DMS 273 (cell line): ENCODE results near the gene TMEM178B.

Experiments
- DNase-seq: peaks from one replicate; lab custom pipeline; 2025; ENCODE audit not compliant: unreplicated experiment; lab: John Stamatoyannopoulos, UW

The TMEM178B gene

DNA sequence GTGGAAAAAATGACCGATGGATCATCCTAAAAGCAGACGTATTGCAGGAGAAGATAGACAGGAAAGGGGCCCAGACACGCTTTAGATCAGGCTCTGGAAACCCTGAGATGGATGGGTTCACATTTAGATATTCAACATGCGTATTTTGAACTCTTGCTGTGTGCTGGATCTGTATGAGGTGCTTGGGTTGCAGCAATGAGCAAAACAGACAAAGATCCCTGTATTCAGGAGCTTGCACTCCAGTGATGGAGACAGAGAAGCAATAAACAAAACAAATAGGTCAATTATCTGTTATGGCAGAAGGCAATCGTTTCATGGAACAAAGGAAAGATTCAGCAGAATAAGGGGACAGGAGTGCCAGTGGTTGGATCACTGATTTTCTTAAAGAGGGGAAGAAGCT is 275.5 kb downstream of the TMEM178B start:
- DNase-seq = no peak

DNA sequence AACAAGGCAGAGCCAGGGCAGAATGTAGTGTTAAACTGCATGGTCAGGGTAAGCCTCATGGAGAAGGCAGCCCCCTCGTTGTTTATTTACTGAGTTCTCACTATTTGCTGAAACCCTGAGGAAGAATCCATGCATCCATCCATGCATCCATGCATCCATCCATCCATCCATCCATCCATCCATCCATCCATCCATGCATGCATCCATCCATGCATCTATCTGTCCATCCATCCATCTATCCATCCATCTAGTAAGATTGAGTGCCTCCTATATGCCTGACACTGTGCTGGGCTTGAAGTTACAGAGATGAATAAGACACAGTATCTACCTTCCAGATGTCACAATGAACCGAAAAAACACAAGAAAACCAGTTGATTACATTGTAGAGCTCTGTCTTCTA is 275.9 kb downstream of the TMEM178B start:
- DNase-seq = no peak

DNA sequence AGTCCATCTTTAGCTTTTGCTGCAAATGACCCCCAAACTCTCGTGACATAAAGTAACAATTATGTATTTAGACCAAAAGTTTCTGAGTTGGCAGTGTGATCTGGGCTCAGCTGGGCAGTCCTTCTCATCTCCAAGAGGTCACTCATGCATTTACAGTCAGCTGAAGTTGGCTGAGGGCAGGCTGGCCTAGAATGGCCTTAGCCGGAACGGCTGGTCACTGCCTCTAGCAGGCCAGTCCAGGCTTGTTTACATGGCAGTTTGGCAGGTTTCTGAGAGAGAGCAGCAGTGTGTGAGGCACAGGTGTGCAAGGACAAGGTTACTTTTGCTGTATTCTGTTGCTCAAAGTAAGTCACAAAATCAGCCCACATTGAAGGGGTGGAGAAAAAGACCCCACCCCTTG is 277.3 kb downstream of the TMEM178B start:
- DNase-seq = no peak

DNA sequence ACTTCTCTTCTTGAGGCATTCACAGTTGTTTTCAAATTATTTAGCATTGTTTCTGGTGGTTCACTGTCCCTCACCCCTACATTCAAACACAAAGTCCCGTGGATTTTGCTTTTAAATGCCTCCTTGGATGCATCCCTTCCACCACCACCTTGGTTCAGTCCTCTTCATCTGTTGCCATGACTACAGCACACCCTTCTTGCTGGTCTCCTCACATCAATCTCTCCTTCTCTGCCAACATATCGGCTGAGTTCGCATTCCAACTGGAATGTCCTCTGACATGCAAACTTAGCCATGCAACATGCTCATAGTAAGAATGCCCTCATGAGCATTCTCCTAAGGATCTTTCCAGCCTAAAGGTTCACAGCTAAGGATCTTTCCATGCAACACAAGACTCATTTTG is 279.1 kb downstream of the TMEM178B start:
- DNase-seq = no peak

DNA sequence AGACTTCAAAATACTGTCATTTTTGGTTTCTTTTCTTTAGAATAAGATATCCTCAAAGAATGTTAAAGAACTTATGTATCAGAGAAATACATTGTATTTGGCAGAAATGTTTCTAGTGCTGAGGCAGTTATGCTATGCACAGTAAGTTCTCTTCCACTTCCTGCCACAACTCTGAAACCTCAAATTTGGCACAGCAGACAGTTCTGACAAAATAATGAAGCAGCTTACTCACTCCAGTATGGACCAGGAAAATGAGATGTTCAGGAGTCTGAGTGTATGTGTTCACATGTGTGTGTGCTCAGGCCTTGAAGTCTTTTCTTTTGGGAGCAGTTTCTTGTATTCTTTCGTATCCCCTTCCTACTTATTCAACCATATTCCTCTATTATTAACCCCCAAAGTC is 280.4 kb downstream of the TMEM178B start:
- no peak for DNase-seq

DNA sequence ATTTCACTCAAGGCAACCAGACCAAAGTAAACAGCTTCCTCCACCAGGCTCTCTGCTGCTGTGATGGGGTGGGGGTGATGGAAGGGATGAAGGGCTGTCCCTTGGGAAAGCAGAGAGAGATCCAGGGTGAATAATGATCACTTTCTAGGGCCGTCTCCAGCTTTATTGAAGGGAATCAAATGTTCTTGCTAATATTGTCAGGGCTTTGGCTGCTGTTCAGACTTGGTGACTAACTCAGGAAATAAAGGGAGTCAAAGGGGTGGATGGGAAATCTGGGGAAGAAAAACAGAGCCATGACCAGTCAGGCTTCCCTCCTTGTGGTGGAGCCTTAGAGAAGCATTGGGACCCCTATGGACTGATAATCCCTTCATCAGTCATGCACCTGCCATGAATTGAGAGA is 281.2 kb downstream of the TMEM178B start:
- DNase-seq = no peak

DNA sequence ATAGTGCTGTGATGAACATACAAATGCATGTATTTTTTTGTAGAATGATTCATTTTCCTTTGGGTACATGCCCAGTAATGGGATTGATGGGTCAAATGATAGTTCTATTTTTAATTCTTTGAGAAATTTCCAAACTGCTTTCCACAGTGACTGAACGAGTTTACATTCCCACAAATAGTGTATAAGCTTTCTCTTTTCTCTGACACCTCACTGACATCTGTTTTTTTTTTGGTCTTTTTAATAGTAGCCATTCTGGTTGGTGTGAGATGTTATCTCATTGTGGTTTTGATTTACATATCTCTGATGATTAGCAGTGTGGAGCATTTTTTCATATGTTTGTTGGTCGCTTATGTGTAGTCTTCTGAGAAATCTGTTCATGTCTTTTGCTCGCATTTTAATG is 282.3 kb downstream of the TMEM178B start:
- DNase-seq = no peak

DNA sequence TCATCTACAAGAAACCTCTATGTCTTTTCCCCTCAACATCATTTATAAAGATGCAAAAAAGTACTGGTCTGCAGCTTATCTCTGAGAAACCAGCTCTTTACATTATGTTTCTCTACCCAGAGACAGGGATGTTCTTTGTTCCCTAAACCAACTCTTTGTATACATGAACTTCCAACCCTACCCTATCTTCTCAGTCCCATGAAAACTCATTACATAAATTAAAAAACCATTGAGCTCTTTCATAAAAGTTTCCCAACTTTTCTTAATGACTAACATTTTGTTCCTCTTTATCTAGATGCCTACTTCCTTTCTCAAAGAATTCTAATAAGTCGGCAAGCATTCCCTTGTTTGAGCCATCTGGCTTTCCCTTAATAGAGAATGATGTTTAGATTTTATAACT is 284.5 kb downstream of the TMEM178B start:
- no peak for DNase-seq

DNA sequence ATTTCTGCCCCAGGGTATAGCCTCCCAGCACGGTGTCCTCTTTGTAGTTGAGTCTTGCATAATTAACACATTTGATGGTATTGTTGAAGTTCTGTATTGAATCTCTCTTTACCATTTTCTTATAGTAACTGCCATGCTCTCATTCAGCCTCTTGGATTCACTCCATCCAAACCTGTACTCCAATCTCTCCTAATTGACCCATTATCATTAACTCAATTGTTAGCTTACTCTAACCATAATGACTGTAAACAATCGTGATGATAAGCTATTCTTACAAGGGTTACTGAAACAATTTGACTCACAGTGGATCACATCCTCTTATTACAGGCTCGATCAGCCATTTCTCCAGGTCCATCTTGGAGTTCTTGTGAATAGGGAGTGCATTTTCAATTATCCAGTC is 285.4 kb downstream of the TMEM178B start:
- DNase-seq = no peak

DNA sequence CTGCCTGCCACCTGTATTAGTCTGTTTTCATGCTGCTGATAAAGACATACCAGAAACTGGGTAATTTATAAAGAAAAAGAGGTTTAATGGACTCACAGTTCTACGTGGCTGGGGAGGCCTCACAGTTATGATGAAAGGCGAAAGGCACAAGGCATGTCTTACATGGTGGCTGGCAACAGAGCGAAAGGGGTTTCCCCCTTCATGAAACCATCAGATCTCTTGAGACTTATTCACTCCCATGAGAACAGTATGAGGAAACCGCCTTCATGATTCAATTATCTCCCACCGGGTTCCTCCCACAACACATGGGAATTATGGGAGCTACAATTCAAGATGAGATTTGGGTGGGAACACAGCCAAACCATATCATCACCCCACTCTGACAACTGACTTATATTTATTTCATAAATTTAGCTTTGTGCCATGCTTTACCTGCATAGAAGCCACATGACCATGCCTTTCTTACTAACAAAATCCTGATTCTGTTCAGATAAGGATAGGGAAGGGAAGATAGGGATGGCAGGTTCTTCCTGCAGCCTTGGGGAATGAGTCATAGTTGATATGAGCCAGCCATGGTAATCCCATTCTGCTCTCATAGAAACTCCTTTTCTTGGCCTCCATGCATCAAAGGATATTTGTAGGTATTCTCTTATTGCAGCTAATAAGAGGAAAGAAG is 286.0 kb downstream of the TMEM178B start:
- DNase-seq = no peak

DNA sequence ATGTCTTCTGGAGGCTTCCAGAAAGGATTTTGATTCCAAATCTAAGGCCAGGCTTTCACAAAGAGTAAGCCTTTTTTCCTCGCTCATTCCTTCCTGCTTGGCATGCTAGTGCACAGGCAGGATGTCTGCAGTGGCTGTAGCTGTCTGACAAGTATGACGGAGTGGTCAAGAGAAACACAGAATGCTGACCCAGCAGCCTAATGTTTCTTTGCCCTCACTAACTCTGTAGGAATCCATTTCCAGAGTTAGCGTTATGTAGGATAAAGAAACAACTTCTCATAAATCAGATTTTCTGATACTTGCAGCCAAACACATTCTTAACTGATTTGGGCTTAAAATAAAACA is 286.5 kb downstream of the TMEM178B start:
- DNase-seq = no peak

DNA sequence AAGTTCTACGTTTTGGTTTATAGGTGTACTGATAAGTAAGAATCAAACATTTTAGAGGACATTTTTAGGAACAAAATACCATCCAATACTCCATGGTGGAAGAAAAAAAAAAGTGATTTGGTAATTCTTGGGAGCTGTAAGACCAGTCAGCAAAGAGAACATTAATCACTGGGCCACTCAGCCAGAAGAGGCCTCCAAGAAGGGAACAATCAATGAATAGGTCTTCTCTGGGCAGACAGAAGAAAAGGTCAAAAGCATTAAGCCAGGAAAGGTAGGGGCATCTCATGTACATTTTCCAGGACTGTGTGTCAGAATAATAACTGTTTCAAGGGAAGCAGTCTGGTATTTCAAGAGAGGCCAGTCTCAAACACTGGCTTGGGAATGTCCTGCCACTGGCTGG is 286.9 kb downstream of the TMEM178B start:
- no peak for DNase-seq

DNA sequence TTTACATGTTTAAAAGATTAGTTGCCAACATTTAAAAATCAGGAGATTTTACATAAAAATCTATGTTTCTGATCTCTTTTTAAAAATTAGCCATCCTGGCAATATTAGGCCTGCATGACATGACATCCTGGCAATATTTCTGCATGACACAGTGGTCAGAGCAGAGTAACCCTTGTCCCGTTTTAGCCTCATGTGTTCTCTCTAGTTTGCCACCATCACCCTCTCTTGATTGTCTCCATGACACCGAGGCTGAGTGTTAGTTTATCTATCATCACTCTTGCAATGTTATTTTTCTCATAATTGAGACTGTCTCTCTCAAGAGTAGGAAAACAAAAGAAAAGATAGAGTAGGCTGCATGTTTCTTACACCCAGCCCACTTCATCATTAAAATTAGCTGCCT is 287.6 kb downstream of the TMEM178B start:
- no peak for DNase-seq

DNA sequence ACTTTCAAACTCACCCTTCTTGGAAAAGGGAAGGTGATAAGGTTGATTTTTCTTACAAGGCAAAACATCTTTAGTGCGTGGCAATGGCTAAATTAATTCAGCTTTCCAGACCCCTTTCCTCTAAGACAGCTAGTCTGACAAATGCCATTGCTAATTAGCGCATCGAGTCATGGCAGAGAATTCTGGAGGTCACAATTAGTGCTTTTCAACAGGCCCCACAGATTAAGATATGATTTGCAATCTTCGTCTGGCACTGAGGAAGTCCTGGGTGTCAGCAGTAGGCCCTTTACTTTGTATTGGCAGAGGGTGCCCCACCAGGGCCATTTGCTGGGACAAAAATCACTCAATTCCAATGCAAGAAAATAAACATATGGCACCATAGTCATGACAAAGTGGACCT is 288.1 kb downstream of the TMEM178B start:
- no peak for DNase-seq

DNA sequence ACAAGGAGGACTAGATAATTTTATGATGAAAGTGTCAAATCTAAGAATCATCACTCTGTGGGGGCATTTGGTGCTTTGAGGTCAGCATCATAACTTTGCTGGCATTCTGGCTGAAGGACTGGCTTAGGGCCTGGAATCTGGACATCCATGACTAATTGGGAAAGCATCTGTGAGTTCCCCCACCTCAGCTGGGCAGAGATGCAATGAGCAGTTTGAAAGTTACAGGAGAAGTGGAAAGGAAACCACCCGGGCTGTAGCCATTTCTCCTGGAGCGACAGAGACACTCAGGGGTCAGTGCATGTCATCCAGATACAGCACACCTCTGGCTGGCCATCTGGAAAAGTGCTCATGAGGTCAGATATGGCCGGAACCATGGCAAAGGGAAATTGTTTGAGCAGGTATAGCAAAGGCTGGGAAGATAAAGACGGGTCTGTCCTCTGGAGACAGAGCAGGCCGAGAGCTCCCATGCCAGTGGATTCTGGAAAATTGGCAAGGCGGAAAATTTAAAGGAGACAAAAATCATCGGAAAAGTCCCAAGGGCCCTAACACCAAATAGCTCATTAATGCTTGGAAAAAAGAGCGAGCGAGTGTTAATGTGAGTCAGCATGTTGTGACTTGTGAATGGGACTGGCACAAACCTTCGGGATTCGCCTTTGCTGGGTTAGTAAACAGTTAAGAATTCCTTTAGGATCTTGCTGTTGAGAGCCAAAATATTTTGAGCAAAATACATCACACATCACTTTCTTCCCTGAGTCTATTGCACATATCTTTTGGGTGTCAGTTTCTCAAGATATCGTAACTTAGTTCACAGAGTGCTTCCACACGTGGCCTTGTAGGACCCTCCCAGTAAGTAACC is 288.9 kb downstream of the TMEM178B start:
- DNase-seq = no peak

DNA sequence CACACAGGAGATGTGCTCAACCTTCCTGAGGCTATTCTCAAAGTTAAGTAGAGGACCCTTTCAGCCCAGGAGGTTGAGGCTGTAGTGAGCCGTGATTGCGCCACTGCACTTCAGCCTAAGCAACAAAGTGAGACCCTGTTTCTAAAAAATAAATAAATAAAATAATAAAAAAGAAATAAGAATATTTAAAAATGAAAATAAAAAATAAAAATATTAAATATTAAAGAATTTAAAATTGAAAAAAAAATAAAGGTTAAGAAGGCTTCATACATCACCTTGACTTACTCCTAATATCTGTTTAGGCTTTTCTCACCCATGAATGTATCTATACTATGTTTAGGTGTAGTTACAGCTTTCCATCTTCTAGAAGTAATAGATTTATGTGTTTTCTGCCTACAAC is 289.9 kb downstream of the TMEM178B start:
- DNase-seq = no peak

DNA sequence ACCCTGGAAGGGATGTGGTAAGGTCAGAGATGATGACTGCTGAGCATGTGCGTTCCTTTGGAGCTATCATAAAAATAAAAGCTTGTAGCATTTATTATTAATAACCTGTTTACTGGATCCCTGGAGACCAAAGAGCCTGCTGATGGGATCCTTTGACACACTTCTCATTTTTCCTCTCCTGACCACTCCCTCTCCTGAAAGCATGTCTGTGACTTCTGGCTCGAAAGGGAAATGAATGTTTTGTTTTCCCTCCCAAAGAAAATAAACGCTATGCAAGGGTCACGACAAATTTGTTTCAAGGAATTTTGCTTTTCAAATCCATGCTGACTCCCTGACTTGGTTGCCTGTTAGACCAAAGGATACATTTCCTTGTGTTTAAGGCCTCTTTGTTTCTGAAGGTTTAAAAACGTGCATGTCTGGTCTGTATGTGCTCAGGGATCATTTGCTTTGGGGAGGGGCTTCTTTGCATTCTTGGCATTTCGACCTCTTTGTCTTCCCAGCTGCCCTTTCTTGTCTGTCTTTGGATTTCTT is 292.3 kb downstream of the TMEM178B start:
- DNase-seq = no peak

DNA sequence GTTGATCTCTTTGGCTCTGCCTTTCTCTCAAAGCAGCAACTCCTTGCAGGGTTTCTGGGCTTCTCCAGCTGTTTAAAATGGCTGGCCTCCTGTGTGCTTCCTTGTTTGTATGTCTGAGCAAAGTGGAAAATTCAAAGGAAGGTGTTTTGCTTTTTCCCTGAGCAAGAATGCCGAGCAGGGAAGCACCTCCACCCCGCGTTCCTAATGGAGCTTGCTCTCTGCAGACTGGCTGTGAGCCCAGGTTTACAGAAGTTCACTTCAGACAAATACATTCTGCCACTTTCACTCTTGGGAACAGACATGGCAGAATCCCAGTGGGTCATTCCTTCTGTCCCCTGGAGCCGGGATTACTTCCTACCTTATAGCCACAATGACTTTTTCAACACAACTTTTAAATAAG is 295.6 kb downstream of the TMEM178B start:
- DNase-seq = peak; percentile 52

DNA sequence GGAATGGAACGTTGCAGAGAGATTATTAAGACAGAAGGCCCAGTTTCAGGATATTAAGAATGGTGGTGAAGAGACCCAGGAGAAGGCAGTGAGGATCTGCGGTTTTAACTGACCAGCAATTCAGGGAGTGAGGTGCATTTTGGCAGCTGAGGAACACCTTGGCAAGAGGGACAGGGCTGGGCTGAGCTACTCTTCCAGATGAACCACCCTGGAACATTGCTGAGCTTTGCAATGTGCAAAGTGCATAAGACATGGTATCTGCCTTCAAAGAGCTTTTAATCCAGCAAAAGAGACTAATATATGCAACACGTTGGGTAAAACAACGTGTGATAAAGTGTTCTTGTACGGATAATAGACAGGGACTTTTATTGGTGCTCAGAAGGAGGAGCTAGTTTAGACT is 296.3 kb downstream of the TMEM178B start:
- no peak for DNase-seq

DNA sequence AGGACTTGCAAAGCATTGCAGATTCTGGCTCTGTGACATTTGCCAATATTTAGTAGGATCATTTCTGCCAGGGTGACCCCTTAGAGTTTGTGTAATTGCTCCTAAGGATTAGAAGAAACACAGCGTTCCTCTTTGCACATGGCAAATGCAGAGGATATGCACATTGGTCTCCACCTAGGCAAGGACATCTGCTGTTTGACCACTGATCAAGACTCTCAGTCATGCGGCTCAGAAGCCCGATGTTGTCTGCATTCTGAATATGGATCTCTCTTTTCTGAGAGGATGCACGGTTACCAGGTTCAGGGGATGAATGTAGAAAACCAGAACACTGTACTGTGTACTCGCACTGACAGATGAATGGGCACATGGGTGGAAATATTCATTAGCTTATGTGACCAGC is 296.8 kb downstream of the TMEM178B start:
- DNase-seq = no peak

DNA sequence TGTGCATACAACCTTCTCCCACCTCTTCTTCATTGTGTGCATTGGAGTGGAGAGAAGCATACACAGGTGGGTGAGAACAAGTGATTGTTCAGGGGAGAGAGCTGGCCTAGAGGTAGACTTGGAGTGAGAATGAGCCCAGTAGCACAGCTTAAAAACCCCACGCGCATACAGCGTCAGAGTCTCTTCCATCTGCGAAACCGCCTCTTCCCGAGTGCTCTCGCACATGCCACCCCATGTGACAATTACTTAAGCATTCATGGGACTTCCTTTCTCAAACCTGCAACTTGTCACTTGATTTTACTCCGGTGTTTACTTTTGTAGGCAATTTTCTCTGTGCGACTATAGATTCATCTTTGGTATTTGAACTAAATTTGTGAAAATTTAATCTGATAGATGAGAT is 300.6 kb downstream of the TMEM178B start:
- no peak for DNase-seq

DNA sequence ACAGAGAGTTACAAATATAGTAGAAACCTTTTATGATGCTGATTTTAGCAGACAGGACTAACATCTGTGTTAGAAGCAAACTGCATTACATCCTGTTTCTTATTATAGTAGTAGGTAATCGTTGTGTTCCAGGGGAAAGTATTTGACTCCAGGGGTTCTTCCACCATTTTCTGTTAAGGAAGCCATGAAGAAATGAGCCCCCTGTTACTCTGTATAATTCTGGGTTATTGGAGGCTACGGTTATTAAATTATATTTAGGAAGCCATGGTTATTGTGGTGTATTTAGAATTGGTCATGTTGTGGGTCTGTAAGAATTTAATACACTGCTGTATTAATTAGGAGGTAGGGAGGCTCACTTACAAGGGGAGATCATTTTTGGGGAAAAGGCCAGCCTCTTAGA is 301.6 kb downstream of the TMEM178B start:
- DNase-seq = no peak

DNA sequence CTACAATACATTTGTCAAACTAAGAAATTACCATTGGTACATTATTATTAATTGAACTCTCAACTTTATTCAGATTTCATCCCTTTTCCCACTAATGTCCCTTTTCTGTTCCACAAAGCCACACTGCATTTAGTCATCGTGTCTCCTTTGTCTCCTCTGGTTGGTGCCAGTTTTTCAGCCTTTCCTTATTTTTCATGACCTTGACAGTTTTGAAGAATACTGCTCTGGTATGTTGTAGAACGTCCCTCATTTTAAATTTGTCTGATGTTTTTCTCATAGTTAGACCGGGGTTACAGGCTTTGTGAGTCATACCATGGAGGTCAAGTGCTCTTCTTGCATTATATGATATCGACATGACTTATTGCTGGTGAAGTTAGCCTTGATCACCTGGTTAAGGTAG is 304.0 kb downstream of the TMEM178B start:
- no peak for DNase-seq
